TTC549 (cell line): ENCODE data around the gene SUCNR1.
"Not testable (repeated sequence)": the region's sequence is repeated elsewhere in the genome, so short reads cannot be mapped to it uniquely, and the experiment has no call there.

Source experiments
- FAIRE-seq: peaks from 2 replicates; lab custom pipeline; 2012; peaks lifted over from hg19 to GRCh38; lab: Jason Lieb, UNC

SUCNR1 gene

GRCh38 chr3:151873398-151873797 is at the start of gene SUCNR1:
Gene SUCNR1, plus strand, starts transcription at chr3:151873643. Its CDS starts 6,250 bp downstream, at chr3:151879893.
- no peak for FAIRE-seq

GRCh38 chr3:151827816-151828215 is 45.6 kb upstream of the SUCNR1 start:
- FAIRE-seq, result no peak

GRCh38 chr3:151835751-151836525 is 37.5 kb upstream of the SUCNR1 start:
- FAIRE-seq, result no peak

GRCh38 chr3:151837057-151837456 is 36.4 kb upstream of the SUCNR1 start:
- no peak for FAIRE-seq

- peak; percentile 88 for FAIRE-seq
Measured at GRCh38 chr3:151838574-151839312, 34.7 kb upstream of the SUCNR1 start.

GRCh38 chr3:151839313-151839631 is 34.2 kb upstream of the SUCNR1 start:
- no peak for FAIRE-seq

GRCh38 chr3:151841801-151842200 is 31.6 kb upstream of the SUCNR1 start:
- FAIRE-seq, result no peak

- FAIRE-seq, result no peak
Measured at GRCh38 chr3:151843275-151843674, 30.2 kb upstream of the SUCNR1 start.

GRCh38 chr3:151845306-151845905 is 28.0 kb upstream of the SUCNR1 start:
- peak; percentile 69 for FAIRE-seq

GRCh38 chr3:151850065-151850464 is 23.4 kb upstream of the SUCNR1 start:
- FAIRE-seq, result not testable (repeated sequence)

GRCh38 chr3:151852074-151852811 is 21.2 kb upstream of the SUCNR1 start:
- FAIRE-seq, result no peak

- FAIRE-seq, result no peak
Measured at GRCh38 chr3:151856118-151856517, 17.3 kb upstream of the SUCNR1 start.

- no peak for FAIRE-seq
Measured at GRCh38 chr3:151856641-151857040, 16.8 kb upstream of the SUCNR1 start.

GRCh38 chr3:151859233-151859673 is 14.2 kb upstream of the SUCNR1 start:
- FAIRE-seq, result no peak

GRCh38 chr3:151859905-151860304 is 13.5 kb upstream of the SUCNR1 start:
- FAIRE-seq, result no peak

GRCh38 chr3:151863611-151864010 is 9.8 kb upstream of the SUCNR1 start:
- no peak for FAIRE-seq

GRCh38 chr3:151864423-151865101 is 8.9 kb upstream of the SUCNR1 start:
- FAIRE-seq, result no peak

GRCh38 chr3:151866711-151867410 is 6.6 kb upstream of the SUCNR1 start:
- no peak for FAIRE-seq

- FAIRE-seq, result no peak
Measured at GRCh38 chr3:151867666-151868065, 5.8 kb upstream of the SUCNR1 start.

GRCh38 chr3:151869181-151869580 is 4.3 kb upstream of the SUCNR1 start:
- FAIRE-seq, result peak; percentile 28
